ENCODE measurements around the gene KRTAP10-12.
"Not testable (repeated sequence)": the region's sequence is repeated elsewhere in the genome, so short reads cannot be mapped to it uniquely, and the experiment has no call there.

GRCh38 chr21:44661567-44661966 is 35.4 kb upstream of the KRTAP10-12 start:
- not testable (repeated sequence) for TF ChIP-seq CTCF (IDR thresholded peaks at IDR 0.05); POLR2A (IDR thresholded peaks at IDR 0.05; ENCODE audit: low read length); E2F6 (IDR thresholded peaks at IDR 0.05; ENCODE audit: borderline replicate concordance, low read depth); EP300 (IDR thresholded peaks at IDR 0.05); REST (IDR thresholded peaks at IDR 0.05); CBX8 (IDR thresholded peaks at IDR 0.05); RAD21 (conservative IDR thresholded peaks at IDR 0.05 in 1 of 2, IDR thresholded peaks at IDR 0.05 in 1 of 2); ZSCAN20 (CRISPR knock-in tag; IDR thresholded peaks at IDR 0.05)
